Endothelial cell (in vitro differentiated cells): ENCODE results near the gene SGPP2. TPM values are rescaled to one million over a fixed set of nuclear protein-coding genes. Genes with fewer than 3 reads are reported as not detected.

ENCODE experiments used
- DNase-seq: peaks from one replicate; pipeline ENCODE4 v3.0.0; 2021; ENCODE audit warnings: low spot score
- H3K27ac Mint-ChIP-seq: one replicate; pipeline ENCODE4 v1.8.0; 2021; ENCODE audit warnings: mixed read lengths, inconsistent platforms; ENCODE audit not compliant: unreplicated experiment
- H3K27me3 Mint-ChIP-seq: one replicate; pipeline ENCODE4 v1.8.0; 2021; ENCODE audit warnings: mild to moderate bottlenecking, moderate library complexity, mixed read lengths, inconsistent platforms; ENCODE audit not compliant: unreplicated experiment
- H3K36me3 Mint-ChIP-seq: one replicate; pipeline ENCODE4 v1.8.0; 2021; ENCODE audit warnings: mild to moderate bottlenecking, low read depth, mixed read lengths, inconsistent platforms; ENCODE audit not compliant: unreplicated experiment
- H3K4me1 Mint-ChIP-seq: one replicate; pipeline ENCODE4 v1.8.0; 2021; ENCODE audit warnings: mild to moderate bottlenecking, mixed read lengths, inconsistent platforms; ENCODE audit not compliant: unreplicated experiment
- H3K4me3 Mint-ChIP-seq: one replicate; pipeline ENCODE4 v1.8.0; 2021; ENCODE audit warnings: mild to moderate bottlenecking, mixed read lengths, inconsistent platforms; ENCODE audit not compliant: unreplicated experiment
- H3K9me3 Mint-ChIP-seq: one replicate; pipeline ENCODE4 v1.8.0; 2021; ENCODE audit warnings: mixed read lengths, inconsistent platforms; ENCODE audit not compliant: unreplicated experiment
- total RNA-seq: library from RNA; stranded (reverse); fragmentation: NEBNext Ultra II Directional; extraction: Animal tissue kit (Norgen Biotek cat#: 25700); gene quantifications from one replicate; pipeline ENCODE4 v1.2.1, GENCODE V29; 2021; ENCODE audit not compliant: unreplicated experiment
- TF ChIP-seq, protein P1 (sequence below): fragments of 200-600 bp; sonication (generic); IDR thresholded peaks from one replicate; pipeline ENCODE4 v1.5.0; 2021; ENCODE audit warnings: antibody characterized with exemption; ENCODE audit not compliant: unreplicated experiment

The SGPP2 gene
- total RNA-seq, 1 donor from 2014 or later, result not detected

- no peaks in the 10 kb centered on the region for H3K9me3 Mint-ChIP-seq
- TF ChIP-seq, protein P1, sequence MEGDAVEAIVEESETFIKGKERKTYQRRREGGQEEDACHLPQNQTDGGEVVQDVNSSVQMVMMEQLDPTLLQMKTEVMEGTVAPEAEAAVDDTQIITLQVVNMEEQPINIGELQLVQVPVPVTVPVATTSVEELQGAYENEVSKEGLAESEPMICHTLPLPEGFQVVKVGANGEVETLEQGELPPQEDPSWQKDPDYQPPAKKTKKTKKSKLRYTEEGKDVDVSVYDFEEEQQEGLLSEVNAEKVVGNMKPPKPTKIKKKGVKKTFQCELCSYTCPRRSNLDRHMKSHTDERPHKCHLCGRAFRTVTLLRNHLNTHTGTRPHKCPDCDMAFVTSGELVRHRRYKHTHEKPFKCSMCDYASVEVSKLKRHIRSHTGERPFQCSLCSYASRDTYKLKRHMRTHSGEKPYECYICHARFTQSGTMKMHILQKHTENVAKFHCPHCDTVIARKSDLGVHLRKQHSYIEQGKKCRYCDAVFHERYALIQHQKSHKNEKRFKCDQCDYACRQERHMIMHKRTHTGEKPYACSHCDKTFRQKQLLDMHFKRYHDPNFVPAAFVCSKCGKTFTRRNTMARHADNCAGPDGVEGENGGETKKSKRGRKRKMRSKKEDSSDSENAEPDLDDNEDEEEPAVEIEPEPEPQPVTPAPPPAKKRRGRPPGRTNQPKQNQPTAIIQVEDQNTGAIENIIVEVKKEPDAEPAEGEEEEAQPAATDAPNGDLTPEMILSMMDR, result no peak
- no peak for DNase-seq
- H3K4me1 Mint-ChIP-seq, result no peaks in the 10 kb centered on the region
- no peak overlapping the region for H3K4me3 Mint-ChIP-seq
- H3K27ac Mint-ChIP-seq, result no peak overlapping the region
- H3K36me3 Mint-ChIP-seq, result no peaks in the 10 kb centered on the region
- no peaks in the 10 kb centered on the region for H3K27me3 Mint-ChIP-seq
Measured at GRCh38 chr2:222595581-222595980, 171.2 kb downstream of the SGPP2 start.

DNA sequence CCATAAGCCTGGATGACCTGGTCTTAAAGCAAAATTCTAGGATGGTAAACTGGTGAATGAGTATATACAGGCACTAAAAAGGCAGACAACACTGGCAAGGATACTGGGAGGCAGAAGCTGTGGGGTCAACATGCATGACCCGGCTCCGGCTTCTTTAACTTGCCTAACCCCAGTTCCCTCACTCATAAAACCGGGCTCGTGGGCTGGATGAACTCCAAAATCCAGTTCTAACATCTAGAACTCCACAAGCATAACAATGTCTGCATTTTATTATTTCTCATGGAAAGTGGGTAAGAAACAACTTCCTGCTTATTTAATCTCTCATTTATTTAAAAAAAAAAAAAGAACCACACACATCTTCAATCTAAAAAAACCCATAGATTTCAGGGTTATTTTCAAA is 174.3 kb downstream of the SGPP2 start:
- H3K36me3 Mint-ChIP-seq, result no peaks in the 10 kb centered on the region
- no peaks in the 10 kb centered on the region for H3K9me3 Mint-ChIP-seq
- TF ChIP-seq, protein P1, result no peak

GRCh38 chr2:222603501-222603900 is 179.2 kb downstream of the SGPP2 start:
- H3K27me3 Mint-ChIP-seq, result no peaks in the 10 kb centered on the region
- DNase-seq, result no peak
- H3K4me3 Mint-ChIP-seq, result no peak overlapping the region
- H3K36me3 Mint-ChIP-seq, result no peaks in the 10 kb centered on the region
- TF ChIP-seq, protein P1, result no peak
- H3K27ac Mint-ChIP-seq, result no peak overlapping the region
- H3K4me1 Mint-ChIP-seq, result no peaks in the 10 kb centered on the region
- no peaks in the 10 kb centered on the region for H3K9me3 Mint-ChIP-seq

More for the DNA sequence above, 174.3 kb downstream of the SGPP2 start:
- DNase-seq, result no peak
- Mint-ChIP-seq H3K4me3 (no peak overlapping the region), H3K4me1 (no peaks in the 10 kb centered on the region), H3K27ac (no peak overlapping the region), H3K27me3 (no peaks in the 10 kb centered on the region)

GRCh38 chr2:222604749-222605515 is 180.6 kb downstream of the SGPP2 start:
- H3K4me3 Mint-ChIP-seq, result no peak overlapping the region
- no peaks in the 10 kb centered on the region for H3K9me3 Mint-ChIP-seq
- TF ChIP-seq, protein P1, result no peak
- H3K27ac Mint-ChIP-seq, result no peak overlapping the region
- no peaks in the 10 kb centered on the region for H3K36me3 Mint-ChIP-seq
- no peaks in the 10 kb centered on the region for H3K4me1 Mint-ChIP-seq
- H3K27me3 Mint-ChIP-seq, result no peaks in the 10 kb centered on the region
- no peak for DNase-seq

GRCh38 chr2:222606306-222606705 is 182.0 kb downstream of the SGPP2 start:
- no peaks in the 10 kb centered on the region for H3K27me3 Mint-ChIP-seq
- DNase-seq, result no peak
- no peaks in the 10 kb centered on the region for H3K36me3 Mint-ChIP-seq
- TF ChIP-seq, protein P1, result no peak
- H3K4me1 Mint-ChIP-seq, result no peaks in the 10 kb centered on the region
- H3K27ac Mint-ChIP-seq, result no peak overlapping the region
- no peak overlapping the region for H3K4me3 Mint-ChIP-seq
- no peaks in the 10 kb centered on the region for H3K9me3 Mint-ChIP-seq
